ENCODE results near the gene AOPEP.

- TF ChIP-seq CTCF (conservative IDR thresholded peaks at IDR 0.05 in 1 of 2, IDR thresholded peaks at IDR 0.05 in 1 of 2; ENCODE audit: low read depth in 1 of 2, low read length in 2 of 2) (no peak), EZH2 (IDR thresholded peaks at IDR 0.05; ENCODE audit: low read length, missing control alignments) (no peak)
Measured at GRCh38 chr9:95094002-95094401, 367.5 kb downstream of the AOPEP start.
